HepG2 (cell line): ENCODE data around the gene MPIG6B. TPM values are rescaled to one million over a fixed set of nuclear protein-coding genes. Genes with fewer than 3 reads are reported as not detected.
A peak's percentile ranks its signal among the peaks of the same experiment; 100 is the strongest.

Source experiments
- ARHGAP35 ChIP-seq: sonication (generic); formaldehyde crosslinking; IDR thresholded peaks from 2 replicates; pipeline ENCODE4 v1.9.0; 2022; ENCODE audit warnings: mild to moderate bottlenecking, inconsistent platforms, moderate library complexity, missing genetic modification reagents, borderline replicate concordance
- ELF4 ChIP-seq: sonication (generic); formaldehyde crosslinking; IDR thresholded peaks from 2 replicates; pipeline ENCODE4 v1.5.0; 2020; ENCODE audit warnings: missing genetic modification reagents, mild to moderate bottlenecking, moderate library complexity, borderline replicate concordance
- KDM4B ChIP-seq: sonication (generic); formaldehyde crosslinking; IDR thresholded peaks from 2 replicates; pipeline ENCODE4 v1.4.0; 2020; ENCODE audit warnings: missing genetic modification reagents
- MAZ ChIP-seq, 2 experiments: sonication (generic) in 1 of 2; formaldehyde crosslinking in 1 of 2; IDR thresholded peaks; 2 replicates each; pipeline versions ENCODE4 v1.5.0 to v1.6.1; 2012 to 2020; ENCODE audit warnings: low read depth in 2 of 2, mild to moderate bottlenecking in 2 of 2, borderline replicate concordance in 1 of 2, improper control_type of control experiment in 1 of 2, low read length in 1 of 2, missing genetic modification reagents in 1 of 2, moderate library complexity in 1 of 2
- RBM39 ChIP-seq: fragments of 200-400 bp; formaldehyde crosslinking; IDR thresholded peaks from one replicate; pipeline ENCODE4 v1.6.1; 2018; ENCODE audit warnings: antibody characterized with exemption, mild to moderate bottlenecking, low read depth, low read length; ENCODE audit not compliant: poor library complexity, severe bottlenecking
- SNRNP70 ChIP-seq: fragments of 200-400 bp; formaldehyde crosslinking; IDR thresholded peaks from 2 replicates; pipeline ENCODE4 v1.6.1; 2017; ENCODE audit warnings: mild to moderate bottlenecking, low read depth, low read length, moderate library complexity
- U2AF2 ChIP-seq: fragments of 200-400 bp; formaldehyde crosslinking; IDR thresholded peaks from 2 replicates; pipeline ENCODE4 v1.6.1; 2017; ENCODE audit warnings: low read depth, mild to moderate bottlenecking, low read length
- ZNF207 ChIP-seq: fragments of 450-650 bp; IDR thresholded peaks from 2 replicates; pipeline ENCODE4 v1.6.1; 2016; ENCODE audit warnings: antibody characterized with exemption, borderline replicate concordance
- ZNF224 ChIP-seq: sonication (generic); formaldehyde crosslinking; IDR thresholded peaks from 2 replicates; pipeline ENCODE4 v1.5.0; 2020; ENCODE audit warnings: mild to moderate bottlenecking, missing genetic modification reagents
- ZNF354B ChIP-seq: sonication (generic); formaldehyde crosslinking; IDR thresholded peaks from 2 replicates; pipeline ENCODE4 v1.8.0; 2022; ENCODE audit warnings: mild to moderate bottlenecking, missing genetic modification reagents
- ZNF570 ChIP-seq: sonication (generic); formaldehyde crosslinking; IDR thresholded peaks from 2 replicates; pipeline ENCODE4 v1.4.0; 2020; ENCODE audit warnings: mild to moderate bottlenecking, missing genetic modification reagents, borderline replicate concordance
- ZSCAN29 ChIP-seq: sonication (generic); formaldehyde crosslinking; conservative IDR thresholded peaks from 2 replicates; pipeline ENCODE4 v1.4.0; 2020; ENCODE audit warnings: mild to moderate bottlenecking, missing genetic modification reagents
- polyA plus RNA-seq, 8 experiments: library from polyadenylated mRNA; depleted of rRNA in 3 of 8; stranded (reverse) in 7 of 8; unstranded in 1 of 8; fragments of >200 nt; fragmentation: Illumina TruSeq in 4 of 8; extraction: Trizol in 4 of 8; gene quantifications; 2 replicates each; pipeline versions ENCODE4 v1.2.1 to v1.2.3, GENCODE V29; 2011 to 2016; ENCODE audit warnings: low read depth in 4 of 8, missing spikeins in 1 of 8, mixed read lengths in 1 of 8; ENCODE audit not compliant: insufficient read depth in 1 of 8
- total RNA-seq, 5 experiments: library from RNA; depleted of rRNA; stranded (reverse); fragments of >200 nt; fragmentation: Illumina TruSeq; extraction: Trizol; gene quantifications; 2 replicates each; pipeline ENCODE4 v1.2.3, GENCODE V29; 2016; ENCODE audit warnings: low read depth in 1 of 5
- TF ChIP-seq, protein P1 (sequence below): sonication (generic); formaldehyde crosslinking; IDR thresholded peaks from 2 replicates; pipeline ENCODE4 v1.8.1; 2023; ENCODE audit warnings: mild to moderate bottlenecking, moderate library complexity, missing genetic modification reagents
- TF ChIP-seq, protein P2 (sequence below): sonication (generic); formaldehyde crosslinking; IDR thresholded peaks from 2 replicates; pipeline ENCODE4 v1.8.1; 2022; ENCODE audit warnings: low read depth, mild to moderate bottlenecking, missing genetic modification reagents
- TF ChIP-seq, protein P3 (sequence below): sonication (generic); formaldehyde crosslinking; IDR thresholded peaks from 2 replicates; pipeline ENCODE4 v1.5.0; 2020; ENCODE audit warnings: missing genetic modification reagents, mild to moderate bottlenecking, borderline replicate concordance
- TF ChIP-seq, protein P4 (sequence below): sonication (generic); formaldehyde crosslinking; IDR thresholded peaks from 2 replicates; pipeline ENCODE4 v1.4.0; 2020; ENCODE audit warnings: missing genetic modification reagents
- TF ChIP-seq, protein P5 (sequence below), 2 experiments: sonication (generic) in 1 of 2; formaldehyde crosslinking in 1 of 2; IDR thresholded peaks; 2 replicates each; pipeline versions ENCODE4 v1.4.0 to v1.6.1; 2018 to 2020; ENCODE audit warnings: missing genetic modification reagents in 2 of 2, borderline replicate concordance in 1 of 2, low read depth in 1 of 2, mild to moderate bottlenecking in 1 of 2, missing biosample characterization in 1 of 2

MPIG6B gene
- total and polyA plus RNA-seq, 2 of the 13 experiments (the other 11 are each of a cell fraction or from before 2014, with no cell fraction given) = not detected

DNA sequence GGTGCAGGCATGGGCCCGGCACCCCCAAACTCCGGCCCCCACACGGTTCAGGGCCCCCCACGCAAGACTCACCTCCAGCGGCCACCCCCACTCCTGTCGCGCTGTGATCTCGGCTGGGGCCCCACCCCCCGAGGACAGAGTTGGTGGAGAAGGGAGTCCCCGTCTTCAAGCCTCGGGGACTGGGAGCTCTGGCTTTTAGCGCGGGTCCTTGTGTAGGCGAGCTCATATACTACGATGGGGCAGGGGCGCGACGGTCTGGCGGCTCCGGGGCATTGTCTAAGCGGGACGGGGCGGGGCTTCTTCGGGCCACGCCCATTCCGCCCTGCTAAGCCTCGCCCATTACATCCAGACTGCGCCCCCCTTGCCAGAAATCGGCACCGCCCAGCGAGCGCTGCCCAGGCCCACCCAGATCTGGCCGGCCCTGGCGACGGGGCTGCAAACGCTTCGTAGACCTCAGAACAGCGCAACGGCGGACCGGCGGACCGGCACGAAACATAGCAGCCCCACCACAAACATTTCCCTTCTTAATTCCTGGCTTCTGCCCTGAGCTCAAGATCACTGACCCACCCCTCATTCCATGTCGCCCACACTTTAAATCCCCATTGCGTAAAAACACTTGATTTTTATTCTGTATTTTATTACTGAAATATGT, 6.9 kb downstream of the MPIG6B start (continued):
- TF ChIP-seq, protein P1, sequence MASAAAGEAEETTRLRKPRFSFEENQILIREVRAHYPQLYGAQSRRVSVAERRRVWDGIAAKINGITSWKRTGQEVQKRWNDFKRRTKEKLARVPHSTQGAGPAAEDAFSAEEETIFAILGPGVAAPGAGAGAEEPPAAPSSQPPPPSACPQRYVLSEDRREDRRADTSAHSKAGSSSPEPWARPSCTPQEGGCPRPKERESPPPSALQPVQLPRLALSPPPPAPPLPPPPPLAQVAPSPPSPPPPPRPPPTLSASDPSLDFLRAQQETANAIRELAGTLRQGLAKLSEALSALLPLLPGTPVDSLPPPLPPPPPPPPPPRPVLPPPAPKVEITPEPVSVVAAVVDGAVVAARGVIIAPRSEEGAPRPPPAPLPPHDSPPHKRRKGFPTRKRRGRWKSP = peak; percentile 89; the same call in 1 of the 2 replicates
- peak; percentile 70; the same call in 1 of the 2 replicates for TF ChIP-seq ZNF224 (CRISPR knock-in tag)
- TF ChIP-seq, protein P2, sequence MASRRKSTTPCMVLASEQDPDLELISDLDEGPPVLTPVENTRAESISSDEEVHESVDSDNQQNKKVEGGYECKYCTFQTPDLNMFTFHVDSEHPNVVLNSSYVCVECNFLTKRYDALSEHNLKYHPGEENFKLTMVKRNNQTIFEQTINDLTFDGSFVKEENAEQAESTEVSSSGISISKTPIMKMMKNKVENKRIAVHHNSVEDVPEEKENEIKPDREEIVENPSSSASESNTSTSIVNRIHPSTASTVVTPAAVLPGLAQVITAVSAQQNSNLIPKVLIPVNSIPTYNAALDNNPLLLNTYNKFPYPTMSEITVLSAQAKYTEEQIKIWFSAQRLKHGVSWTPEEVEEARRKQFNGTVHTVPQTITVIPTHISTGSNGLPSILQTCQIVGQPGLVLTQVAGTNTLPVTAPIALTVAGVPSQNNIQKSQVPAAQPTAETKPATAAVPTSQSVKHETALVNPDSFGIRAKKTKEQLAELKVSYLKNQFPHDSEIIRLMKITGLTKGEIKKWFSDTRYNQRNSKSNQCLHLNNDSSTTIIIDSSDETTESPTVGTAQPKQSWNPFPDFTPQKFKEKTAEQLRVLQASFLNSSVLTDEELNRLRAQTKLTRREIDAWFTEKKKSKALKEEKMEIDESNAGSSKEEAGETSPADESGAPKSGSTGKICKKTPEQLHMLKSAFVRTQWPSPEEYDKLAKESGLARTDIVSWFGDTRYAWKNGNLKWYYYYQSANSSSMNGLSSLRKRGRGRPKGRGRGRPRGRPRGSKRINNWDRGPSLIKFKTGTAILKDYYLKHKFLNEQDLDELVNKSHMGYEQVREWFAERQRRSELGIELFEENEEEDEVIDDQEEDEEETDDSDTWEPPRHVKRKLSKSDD (CRISPR knock-in tag) = peak; percentile 64; the same call in 1 of the 2 replicates
- peak; percentile 36; the same call in 1 of the 2 replicates for TF ChIP-seq ARHGAP35 (CRISPR knock-in tag)
- TF ChIP-seq MAZ (IDR thresholded peaks at IDR 0.05; ENCODE audit: borderline replicate concordance, low read depth, low read length) = 0 out of 2 replicates have a peak, but pooled peaks have one; percentile 9
- peak; percentile 71; the same call in 1 of the 2 replicates for TF ChIP-seq MAZ (CRISPR knock-in tag; IDR thresholded peaks at IDR 0.05; ENCODE audit: low read depth)
- TF ChIP-seq RBM39 = peak; percentile 93
- TF ChIP-seq, protein P3, sequence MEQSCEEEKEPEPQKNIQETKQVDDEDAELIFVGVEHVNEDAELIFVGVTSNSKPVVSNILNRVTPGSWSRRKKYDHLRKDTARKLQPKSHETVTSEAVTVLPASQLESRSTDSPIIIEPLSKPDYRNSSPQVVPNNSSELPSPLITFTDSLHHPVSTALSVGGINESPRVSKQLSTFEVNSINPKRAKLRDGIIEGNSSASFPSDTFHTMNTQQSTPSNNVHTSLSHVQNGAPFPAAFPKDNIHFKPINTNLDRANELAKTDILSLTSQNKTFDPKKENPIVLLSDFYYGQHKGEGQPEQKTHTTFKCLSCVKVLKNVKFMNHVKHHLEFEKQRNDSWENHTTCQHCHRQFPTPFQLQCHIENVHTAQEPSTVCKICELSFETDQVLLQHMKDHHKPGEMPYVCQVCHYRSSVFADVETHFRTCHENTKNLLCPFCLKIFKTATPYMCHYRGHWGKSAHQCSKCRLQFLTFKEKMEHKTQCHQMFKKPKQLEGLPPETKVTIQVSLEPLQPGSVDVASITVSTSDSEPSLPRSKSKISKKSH (CRISPR knock-in tag) = peak; percentile 24; the same call in 1 of the 2 replicates
- TF ChIP-seq ZSCAN29 (CRISPR knock-in tag) = peak; percentile 86
- TF ChIP-seq ZNF354B = 0 out of 2 replicates have a peak, but pooled peaks have one; percentile 12
- 0 out of 2 replicates have a peak, but pooled peaks have one; percentile 72 for TF ChIP-seq U2AF2
- TF ChIP-seq KDM4B (CRISPR knock-in tag) = no peak
- peak; percentile 82; the same call in 1 of the 2 replicates for TF ChIP-seq SNRNP70
- TF ChIP-seq, protein P4, sequence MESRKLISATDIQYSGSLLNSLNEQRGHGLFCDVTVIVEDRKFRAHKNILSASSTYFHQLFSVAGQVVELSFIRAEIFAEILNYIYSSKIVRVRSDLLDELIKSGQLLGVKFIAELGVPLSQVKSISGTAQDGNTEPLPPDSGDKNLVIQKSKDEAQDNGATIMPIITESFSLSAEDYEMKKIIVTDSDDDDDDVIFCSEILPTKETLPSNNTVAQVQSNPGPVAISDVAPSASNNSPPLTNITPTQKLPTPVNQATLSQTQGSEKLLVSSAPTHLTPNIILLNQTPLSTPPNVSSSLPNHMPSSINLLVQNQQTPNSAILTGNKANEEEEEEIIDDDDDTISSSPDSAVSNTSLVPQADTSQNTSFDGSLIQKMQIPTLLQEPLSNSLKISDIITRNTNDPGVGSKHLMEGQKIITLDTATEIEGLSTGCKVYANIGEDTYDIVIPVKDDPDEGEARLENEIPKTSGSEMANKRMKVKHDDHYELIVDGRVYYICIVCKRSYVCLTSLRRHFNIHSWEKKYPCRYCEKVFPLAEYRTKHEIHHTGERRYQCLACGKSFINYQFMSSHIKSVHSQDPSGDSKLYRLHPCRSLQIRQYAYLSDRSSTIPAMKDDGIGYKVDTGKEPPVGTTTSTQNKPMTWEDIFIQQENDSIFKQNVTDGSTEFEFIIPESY = peak; percentile 93
- TF ChIP-seq ZNF570 = no peak
- TF ChIP-seq ELF4 (CRISPR knock-in tag) = 0 out of 2 replicates have a peak, but pooled peaks have one; percentile 64
- no peak for TF ChIP-seq ZNF207
- TF ChIP-seq, protein P5, sequence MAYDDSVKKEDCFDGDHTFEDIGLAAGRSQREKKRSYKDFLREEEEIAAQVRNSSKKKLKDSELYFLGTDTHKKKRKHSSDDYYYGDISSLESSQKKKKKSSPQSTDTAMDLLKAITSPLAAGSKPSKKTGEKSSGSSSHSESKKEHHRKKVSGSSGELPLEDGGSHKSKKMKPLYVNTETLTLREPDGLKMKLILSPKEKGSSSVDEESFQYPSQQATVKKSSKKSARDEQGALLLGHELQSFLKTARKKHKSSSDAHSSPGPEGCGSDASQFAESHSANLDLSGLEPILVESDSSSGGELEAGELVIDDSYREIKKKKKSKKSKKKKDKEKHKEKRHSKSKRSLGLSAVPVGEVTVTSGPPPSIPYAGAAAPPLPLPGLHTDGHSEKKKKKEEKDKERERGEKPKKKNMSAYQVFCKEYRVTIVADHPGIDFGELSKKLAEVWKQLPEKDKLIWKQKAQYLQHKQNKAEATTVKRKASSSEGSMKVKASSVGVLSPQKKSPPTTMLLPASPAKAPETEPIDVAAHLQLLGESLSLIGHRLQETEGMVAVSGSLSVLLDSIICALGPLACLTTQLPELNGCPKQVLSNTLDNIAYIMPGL (CRISPR knock-in tag; IDR thresholded peaks at IDR 0.05; ENCODE audit: borderline replicate concordance in 1 of 2, low read depth in 1 of 2) = peak in 1 of 2 experiments; percentile 53; a peak in 1 of 4 replicates
